GM19240 (cell line): ENCODE results near the gene ZNF10.

Experiments used
- DNase-seq: peaks from one replicate; pipeline ENCODE4 v3.0.0; 2011; ENCODE audit warnings: low spot score; ENCODE audit not compliant: insufficient read length

Gene ZNF10

GRCh38 chr12:133201888-133202287 is 71.5 kb downstream of the ZNF10 start:
- DNase-seq, result no peak

- no peak for DNase-seq
These were observed 72.3 kb downstream of the ZNF10 start for GRCh38 chr12:133202493-133203343.

GRCh38 chr12:133203344-133204263 is 73.2 kb downstream of the ZNF10 start:
- DNase-seq, result no peak

GRCh38 chr12:133204264-133204603 is 73.8 kb downstream of the ZNF10 start:
- no peak for DNase-seq

- DNase-seq, result no peak
These were observed 76.0 kb downstream of the ZNF10 start for GRCh38 chr12:133206390-133206789.
